ENCODE results near the gene ATOH8.

ATOH8 gene

GRCh38 chr2:85753525-85754312 lies at the start of gene ATOH8:
Gene ATOH8, plus strand, starts transcription at chr2:85753991. Its CDS starts 199 bp downstream, at chr2:85754190.
- Histone ChIP-seq H3K9me3 (ENCODE audit: control insufficient read depth, insufficient read depth, low read length) (no peaks in the 10 kb centered on the region), H3K27me3 (ENCODE audit: control insufficient read depth, low read length) (peaks cover 56% of the 10 kb centered on the region), H3K4me3 (ENCODE audit: low read length) (peak within 1 kb of the TSS; percentile 27; the same call in 1 of the 2 replicates), H3K27ac (ENCODE audit: low read depth, low read length) (no peak within 1 kb of the TSS), H3F3A (ENCODE audit: control insufficient read depth, insufficient read depth) (no peaks in the 10 kb centered on the region), H3K4me1 (ENCODE audit: control insufficient read depth, low read length) (peaks cover 6% of the 10 kb centered on the region), H3K4me2 (ENCODE audit: low read length) (peak within 1 kb of the TSS; percentile 27; the same call in 1 of the 2 replicates), H4K20me1 (ENCODE audit: control insufficient read depth, insufficient read depth, low read depth, low read length) (no peaks in the 10 kb centered on the region), H3K79me2 (ENCODE audit: control insufficient read depth, low read length) (no peaks in the 10 kb centered on the region), H3K9me2 (replicated peaks; ENCODE audit: control insufficient read depth, low read length) (no peaks in the 10 kb centered on the region), H3K36me3 (ENCODE audit: control insufficient read depth, low read length) (no peaks in the 10 kb centered on the region)
- TF ChIP-seq EZH2phosphoT487 (IDR thresholded peaks at IDR 0.05; ENCODE audit: borderline replicate concordance, low read length) = peak; percentile 69
- TF ChIP-seq CTCF (IDR thresholded peaks at IDR 0.05; ENCODE audit: low read depth, low read length, poor library complexity, severe bottlenecking) = no peak

- no peaks in the 10 kb centered on the region for H3K36me3 ChIP-seq (ENCODE audit: control insufficient read depth, low read length)
- H3K9me3 ChIP-seq (ENCODE audit: control insufficient read depth, insufficient read depth, low read length) = no peaks in the 10 kb centered on the region
- H4K20me1 ChIP-seq (ENCODE audit: control insufficient read depth, insufficient read depth, low read depth, low read length) = no peaks in the 10 kb centered on the region
- H3K4me3 ChIP-seq (ENCODE audit: low read length) = no peak overlapping the region
- no peak overlapping the region for H3K27ac ChIP-seq (ENCODE audit: low read depth, low read length)
- peaks cover 14% of the 10 kb centered on the region for H3K4me1 ChIP-seq (ENCODE audit: control insufficient read depth, low read length)
- H3F3A ChIP-seq (ENCODE audit: control insufficient read depth, insufficient read depth) = no peaks in the 10 kb centered on the region; the same call in 1 of the 2 replicates
- peaks cover 11% of the 10 kb centered on the region for H3K27me3 ChIP-seq (ENCODE audit: control insufficient read depth, low read length)
- H3K4me2 ChIP-seq (ENCODE audit: low read length) = no peak overlapping the region
- H3K79me2 ChIP-seq (ENCODE audit: control insufficient read depth, low read length) = no peaks in the 10 kb centered on the region
- no peaks in the 10 kb centered on the region for H3K9me2 ChIP-seq (replicated peaks; ENCODE audit: control insufficient read depth, low read length)
- no peak for TF ChIP-seq CTCF (IDR thresholded peaks at IDR 0.05; ENCODE audit: low read depth, low read length, poor library complexity, severe bottlenecking)
- TF ChIP-seq EZH2phosphoT487 (IDR thresholded peaks at IDR 0.05; ENCODE audit: borderline replicate concordance, low read length) = no peak
These were observed 49.8 kb upstream of the ATOH8 start for GRCh38 chr2:85704038-85704437.

- no peak overlapping the region for H3K27ac ChIP-seq (ENCODE audit: low read depth, low read length)
- peak overlapping the region; percentile 27 for H3K4me2 ChIP-seq (ENCODE audit: low read length)
These were observed 48.8 kb upstream of the ATOH8 start for GRCh38 chr2:85704800-85705679.

More at GRCh38 chr2:85704800-85705679, 48.8 kb upstream of the ATOH8 start:
- no peak overlapping the region for H3K4me3 ChIP-seq (ENCODE audit: low read length)
- no peaks in the 10 kb centered on the region for H3K9me3 ChIP-seq (ENCODE audit: control insufficient read depth, insufficient read depth, low read length)
- no peaks in the 10 kb centered on the region for H4K20me1 ChIP-seq (ENCODE audit: control insufficient read depth, insufficient read depth, low read depth, low read length)
- H3K27me3 ChIP-seq (ENCODE audit: control insufficient read depth, low read length) = peaks cover 18% of the 10 kb centered on the region
- H3K9me2 ChIP-seq (replicated peaks; ENCODE audit: control insufficient read depth, low read length) = no peaks in the 10 kb centered on the region
- TF ChIP-seq EZH2phosphoT487 (IDR thresholded peaks at IDR 0.05; ENCODE audit: borderline replicate concordance, low read length) (no peak), CTCF (IDR thresholded peaks at IDR 0.05; ENCODE audit: low read depth, low read length, poor library complexity, severe bottlenecking) (no peak)
- no peaks in the 10 kb centered on the region for H3K36me3 ChIP-seq (ENCODE audit: control insufficient read depth, low read length)
- peaks cover 14% of the 10 kb centered on the region for H3K4me1 ChIP-seq (ENCODE audit: control insufficient read depth, low read length)
- no peaks in the 10 kb centered on the region for H3K79me2 ChIP-seq (ENCODE audit: control insufficient read depth, low read length)
- no peaks in the 10 kb centered on the region; the same call in 1 of the 2 replicates for H3F3A ChIP-seq (ENCODE audit: control insufficient read depth, insufficient read depth)

Measured in DOHH2 (cell line).